Neutrophil (primary cell): Measurements from ENCODE around the gene SPINK7.
"Not testable (repeated sequence)": the region's sequence is repeated elsewhere in the genome, so short reads cannot be mapped to it uniquely, and the experiment has no call there.

Source experiments
- H3K27ac ChIP-seq: fragments of 200-600 bp; sonication (generic); 2 replicates; pipeline ENCODE4 v1.5.1; 2016; ENCODE audit warnings: mild to moderate bottlenecking, moderate library complexity
- H3K27me3 ChIP-seq: fragments of 200-600 bp; sonication (generic); 2 replicates; pipeline ENCODE4 v1.6.0; 2016; ENCODE audit warnings: mild to moderate bottlenecking
- H3K36me3 ChIP-seq: fragments of 200-600 bp; sonication (generic); 2 replicates; pipeline ENCODE4 v1.5.1; 2017
- H3K4me1 ChIP-seq, 2 experiments: fragments of 200-600 bp in 1 of 2; sonication (generic) in 1 of 2; 1 replicate in 1 of 2; 2 replicates in 1 of 2; pipeline versions ENCODE4 v1.5.1 to v1.6.1; 2013 to 2016; ENCODE audit warnings: low read depth in 1 of 2, low read length in 1 of 2, mild to moderate bottlenecking in 1 of 2, moderate library complexity in 1 of 2; ENCODE audit not compliant: control insufficient read depth in 1 of 2, insufficient read depth in 1 of 2
- H3K4me3 ChIP-seq, 2 experiments: fragments of 200-600 bp in 1 of 2; sonication (generic) in 1 of 2; 1 replicate in 1 of 2; 2 replicates in 1 of 2; pipeline ENCODE4 v1.5.1; 2013 to 2016; ENCODE audit warnings: low read depth in 1 of 2, low read length in 1 of 2, mild to moderate bottlenecking in 1 of 2, moderate library complexity in 1 of 2
- H3K9me3 ChIP-seq: fragments of 200-600 bp; sonication (generic); 2 replicates; pipeline ENCODE4 v1.5.1; 2016
- TF ChIP-seq, protein P1 (sequence below): fragments of 200-600 bp; sonication (generic); IDR thresholded peaks from 2 replicates; pipeline ENCODE4 v1.5.1; 2016; ENCODE audit warnings: antibody characterized with exemption

The SPINK7 gene

GRCh38 chr5:148314731-148315130 is 2.5 kb downstream of the SPINK7 start:
- Histone ChIP-seq H3K36me3 (no peaks in the 10 kb centered on the region), H3K27ac (no peak overlapping the region), H3K4me1 (no peaks in the 10 kb centered on the region), H3K4me3 (no peak overlapping the region), H3K9me3 (no peaks in the 10 kb centered on the region), H3K27me3 (no peaks in the 10 kb centered on the region)
- TF ChIP-seq, protein P1, sequence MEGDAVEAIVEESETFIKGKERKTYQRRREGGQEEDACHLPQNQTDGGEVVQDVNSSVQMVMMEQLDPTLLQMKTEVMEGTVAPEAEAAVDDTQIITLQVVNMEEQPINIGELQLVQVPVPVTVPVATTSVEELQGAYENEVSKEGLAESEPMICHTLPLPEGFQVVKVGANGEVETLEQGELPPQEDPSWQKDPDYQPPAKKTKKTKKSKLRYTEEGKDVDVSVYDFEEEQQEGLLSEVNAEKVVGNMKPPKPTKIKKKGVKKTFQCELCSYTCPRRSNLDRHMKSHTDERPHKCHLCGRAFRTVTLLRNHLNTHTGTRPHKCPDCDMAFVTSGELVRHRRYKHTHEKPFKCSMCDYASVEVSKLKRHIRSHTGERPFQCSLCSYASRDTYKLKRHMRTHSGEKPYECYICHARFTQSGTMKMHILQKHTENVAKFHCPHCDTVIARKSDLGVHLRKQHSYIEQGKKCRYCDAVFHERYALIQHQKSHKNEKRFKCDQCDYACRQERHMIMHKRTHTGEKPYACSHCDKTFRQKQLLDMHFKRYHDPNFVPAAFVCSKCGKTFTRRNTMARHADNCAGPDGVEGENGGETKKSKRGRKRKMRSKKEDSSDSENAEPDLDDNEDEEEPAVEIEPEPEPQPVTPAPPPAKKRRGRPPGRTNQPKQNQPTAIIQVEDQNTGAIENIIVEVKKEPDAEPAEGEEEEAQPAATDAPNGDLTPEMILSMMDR: no peak

GRCh38 chr5:148320011-148320963 is 8.1 kb downstream of the SPINK7 start:
- not testable (repeated sequence) for H3K27me3 ChIP-seq, H3K27ac ChIP-seq, H3K4me1 ChIP-seq, H3K9me3 ChIP-seq, H3K36me3 ChIP-seq
- H3K4me3 ChIP-seq: peak overlapping the region; percentile 24 to 37

DNA sequence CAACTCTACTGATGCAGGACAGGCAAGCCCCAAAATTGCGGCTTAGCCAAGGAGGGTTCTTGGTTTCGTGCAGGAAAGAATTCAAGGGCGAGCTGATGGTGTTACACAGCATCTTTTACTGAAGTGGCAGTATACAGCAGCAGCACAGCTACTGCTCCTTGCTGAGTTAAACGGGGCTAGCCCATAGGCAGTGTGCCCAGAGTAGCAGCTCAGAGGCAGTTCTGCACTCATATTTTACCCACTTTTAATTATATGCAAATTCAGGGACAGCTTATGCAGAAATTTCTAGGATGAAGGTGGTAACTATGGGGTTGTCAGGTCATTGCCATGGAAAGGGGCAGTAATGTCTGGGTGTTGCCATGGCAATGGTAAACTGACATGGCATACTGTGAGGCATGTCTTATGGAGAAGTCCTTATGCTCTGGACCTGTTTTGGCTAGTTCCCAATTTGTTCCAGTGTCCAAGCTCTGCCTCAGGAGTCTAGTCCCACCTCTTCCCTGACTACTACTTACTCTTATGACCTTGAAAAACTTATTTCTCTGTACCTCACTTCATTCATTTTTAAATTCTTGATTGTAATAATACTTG is 21.1 kb downstream of the SPINK7 start:
- H3K36me3 ChIP-seq: no peaks in the 10 kb centered on the region
- no peaks in the 10 kb centered on the region for H3K4me1 ChIP-seq
- no peaks in the 10 kb centered on the region for H3K27me3 ChIP-seq
- TF ChIP-seq, protein P1: no peak
- H3K27ac ChIP-seq: no peak overlapping the region
- H3K9me3 ChIP-seq: no peaks in the 10 kb centered on the region
- H3K4me3 ChIP-seq: no peak overlapping the region

GRCh38 chr5:148335259-148335658 is 23.0 kb downstream of the SPINK7 start, which contains the start of gene SPINK9:
Gene SPINK9, plus strand, starts transcription at chr5:148335559. Its CDS starts 55 bp downstream, at chr5:148335614.
- H3K27me3 ChIP-seq: no peaks in the 10 kb centered on the region
- H3K27ac ChIP-seq: no peak within 1 kb of the TSS
- no peaks in the 10 kb centered on the region for H3K4me1 ChIP-seq
- no peaks in the 10 kb centered on the region for H3K9me3 ChIP-seq
- no peak within 1 kb of the TSS for H3K4me3 ChIP-seq
- no peaks in the 10 kb centered on the region for H3K36me3 ChIP-seq
- TF ChIP-seq, protein P1: no peak

GRCh38 chr5:148336704-148337435 is 24.6 kb downstream of the SPINK7 start:
- no peaks in the 10 kb centered on the region for H3K4me1 ChIP-seq
- no peaks in the 10 kb centered on the region for H3K27me3 ChIP-seq
- no peak overlapping the region for H3K4me3 ChIP-seq
- no peaks in the 10 kb centered on the region for H3K36me3 ChIP-seq
- H3K27ac ChIP-seq: no peak overlapping the region
- H3K9me3 ChIP-seq: no peaks in the 10 kb centered on the region
- TF ChIP-seq, protein P1: no peak
